Lower lobe of right lung (tissue), 2 donors: ENCODE results near the gene ADAMTS2. TPM values are rescaled to one million over a fixed set of nuclear protein-coding genes. Genes with fewer than 3 reads are reported as not detected.
A peak's percentile ranks its signal among the peaks of the same experiment; 100 is the strongest.

Experiments used
- ATAC-seq, 2 donors: fragments of 200-7000 bp; cut with Tn5 transposase; one replicate each; pipeline ENCODE4 v1.9.1; 2020 to 2022; ENCODE audit warnings: mild to moderate bottlenecking in 2 of 2, moderate library complexity in 2 of 2
- DNase-seq: peaks from one replicate; pipeline ENCODE4 v3.0.0-alpha.2; 2020
- H3K27ac ChIP-seq: fragments of 200-600 bp; one replicate; pipeline ENCODE4 v1.8.0; 2022
- H3K27me3 ChIP-seq: fragments of 200-600 bp; one replicate; pipeline ENCODE4 v1.8.0; 2022; ENCODE audit warnings: low read depth
- H3K36me3 ChIP-seq: fragments of 200-600 bp; one replicate; pipeline ENCODE4 v1.8.0; 2022; ENCODE audit warnings: mild to moderate bottlenecking
- H3K4me1 ChIP-seq: fragments of 200-600 bp; one replicate; pipeline ENCODE4 v1.8.0; 2022
- H3K4me3 ChIP-seq: fragments of 200-600 bp; one replicate; pipeline ENCODE4 v1.8.0; 2022; ENCODE audit warnings: mild to moderate bottlenecking
- H3K9me3 ChIP-seq: fragments of 200-600 bp; one replicate; pipeline ENCODE4 v1.8.0; 2022
- CTCF ChIP-seq: fragments of 200-600 bp; IDR thresholded peaks from one replicate; pipeline ENCODE4 v1.8.0; 2022; ENCODE audit warnings: antibody characterized with exemption, mild to moderate bottlenecking
- intact Hi-C: fragments of 100-400 bp; cut with DNase I; formaldehyde crosslinking; loops from one replicate; pipeline ENCODE4 v1.11.0; 2022
- total RNA-seq: library from RNA; stranded (reverse); fragmentation: NEBNext Ultra II Directional; extraction: Animal tissue kit (Norgen Biotek cat#: 25700); gene quantifications from one replicate; pipeline ENCODE4 v1.2.1, GENCODE V29; 2021
- donor health status: DM: no; HTN: yes; CAD: no; lungs with severe emphysema.

Gene ADAMTS2
- total RNA-seq, 1 donor from 2014 or later, result 13.0 TPM

DNA sequence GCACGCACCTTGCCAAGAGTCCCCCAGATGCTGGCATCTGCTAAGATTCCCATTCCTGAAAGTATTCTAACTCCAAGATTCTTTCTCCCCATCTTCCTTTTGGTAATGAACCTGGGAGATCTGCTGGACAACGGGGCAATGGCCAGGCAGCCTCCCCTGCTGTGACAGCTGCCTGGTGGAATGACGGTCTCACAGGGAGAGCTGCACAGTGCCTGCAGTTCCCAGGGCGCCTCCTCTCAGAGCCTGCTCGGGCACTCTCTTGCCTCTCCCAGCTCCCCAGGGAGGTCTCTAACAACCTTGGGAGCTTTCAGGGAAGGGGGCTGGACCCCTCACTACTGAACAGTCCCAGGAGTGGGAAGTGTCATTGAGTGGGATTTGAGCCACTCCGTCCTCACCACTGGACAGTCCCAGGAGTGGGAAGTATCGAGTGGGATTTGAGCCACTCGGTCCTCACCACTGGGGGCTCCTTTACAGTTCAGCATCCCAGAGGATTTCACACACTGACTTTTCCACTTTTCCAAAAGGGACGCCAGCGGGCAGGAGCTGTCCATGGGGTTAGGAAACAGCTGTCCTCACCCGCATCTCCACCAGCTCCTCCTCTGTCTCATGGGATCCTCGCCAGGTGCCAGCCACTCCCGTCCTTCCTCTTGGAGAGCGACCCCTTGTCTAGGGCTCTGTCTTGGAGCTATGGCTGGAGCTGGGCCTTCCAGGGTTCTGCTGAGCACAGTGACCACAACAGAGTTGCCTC, 65.7 kb downstream of the ADAMTS2 start:
- H3K36me3 ChIP-seq, result no peaks in the 10 kb centered on the region
- no peak overlapping the region for H3K4me3 ChIP-seq
- ATAC-seq, result no peak
- peaks cover 18% of the 10 kb centered on the region for H3K4me1 ChIP-seq
- peak; percentile 35 for DNase-seq
- no peaks in the 10 kb centered on the region for H3K9me3 ChIP-seq
- no peak for TF ChIP-seq CTCF
- intact Hi-C loops, result no loop called here
- H3K27ac ChIP-seq, result no peak overlapping the region
- no peaks in the 10 kb centered on the region for H3K27me3 ChIP-seq

DNA sequence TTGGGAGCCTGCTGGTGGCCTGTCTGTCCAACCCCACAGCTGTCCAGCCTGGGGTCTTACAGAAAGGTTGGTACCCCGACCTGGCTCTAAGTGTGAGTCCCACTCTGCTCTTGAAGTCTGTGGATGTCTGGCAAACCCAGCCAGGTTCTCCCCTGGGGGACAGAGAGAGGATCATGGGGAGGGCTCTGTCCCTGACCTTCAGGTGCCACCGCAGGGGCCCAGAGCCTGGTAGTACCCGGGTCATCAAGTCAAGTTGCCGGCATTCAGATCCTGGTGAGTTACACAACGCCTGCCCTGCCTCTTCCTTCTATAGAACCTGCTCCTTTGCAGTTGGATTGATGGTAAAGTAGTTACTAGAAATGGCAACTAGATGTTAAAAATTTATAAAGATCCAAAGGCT, 66.7 kb downstream of the ADAMTS2 start:
- no peak overlapping the region for H3K27ac ChIP-seq
- ATAC-seq (no peak), DNase-seq (no peak)
- H3K36me3 ChIP-seq, result no peaks in the 10 kb centered on the region
- intact Hi-C loops, result no loop called here
- TF ChIP-seq CTCF, result no peak
- no peaks in the 10 kb centered on the region for H3K27me3 ChIP-seq
- H3K9me3 ChIP-seq, result no peaks in the 10 kb centered on the region
- H3K4me1 ChIP-seq, result peaks cover 22% of the 10 kb centered on the region
- H3K4me3 ChIP-seq, result no peak overlapping the region

GRCh38 chr5:179278119-179278518, 67.1 kb downstream of the ADAMTS2 start:
- Histone ChIP-seq H3K4me3 (no peak overlapping the region), H3K9me3 (no peaks in the 10 kb centered on the region), H3K27ac (no peak overlapping the region), H3K4me1 (peaks cover 26% of the 10 kb centered on the region), H3K27me3 (no peaks in the 10 kb centered on the region), H3K36me3 (no peaks in the 10 kb centered on the region)
- no peak for DNase-seq
- ATAC-seq, result no peak
- intact Hi-C loops, result no loop called here
- TF ChIP-seq CTCF, result no peak

GRCh38 chr5:179276838-179277395, 68.3 kb downstream of the ADAMTS2 start:
- H3K4me1 ChIP-seq, result peaks cover 38% of the 10 kb centered on the region
- H3K9me3 ChIP-seq, result no peaks in the 10 kb centered on the region
- peak; percentile 33 for DNase-seq
- intact Hi-C loops, result no loop called here
- TF ChIP-seq CTCF, result no peak
- no peaks in the 10 kb centered on the region for H3K27me3 ChIP-seq
- ATAC-seq, result no peak
- peaks cover 3% of the 10 kb centered on the region for H3K36me3 ChIP-seq
- no peak overlapping the region for H3K4me3 ChIP-seq
- peak overlapping the region; percentile 64 for H3K27ac ChIP-seq

GRCh38 chr5:179275941-179276837, 69.1 kb downstream of the ADAMTS2 start:
- DNase-seq, result peak; percentile 59
- Histone ChIP-seq H3K27ac (peak overlapping the region; percentile 75), H3K27me3 (no peaks in the 10 kb centered on the region), H3K9me3 (no peaks in the 10 kb centered on the region), H3K36me3 (peaks cover 3% of the 10 kb centered on the region), H3K4me1 (peaks cover 46% of the 10 kb centered on the region), H3K4me3 (no peak overlapping the region)
- intact Hi-C loops, result no loop called here
- peak; percentile 71 to 78 for ATAC-seq
- TF ChIP-seq CTCF, result no peak
